H1 (cell line): ENCODE results near the gene ZMIZ1. TPM values are rescaled to one million over a fixed set of nuclear protein-coding genes. Genes with fewer than 3 reads are reported as not detected.

Experiments used
- CTCF ChIA-PET: fragments of 300-600 bp; sonication (Branson Sonifier 250); formaldehyde crosslinking; loops from one replicate; lab custom pipeline; 2021; ENCODE audit not compliant: partially characterized antibody; lab: Charles Lee
- POLR2A ChIA-PET: fragments of 300-600 bp; sonication (Branson Sonifier 250); formaldehyde crosslinking; loops from one replicate; lab custom pipeline; 2021; ENCODE audit warnings: inconsistent platforms; ENCODE audit not compliant: partially characterized antibody; lab: Charles Lee
- DNase-seq, 2 experiments: peaks; one replicate each; pipeline versions ENCODE4 v3.0.0 to v3.0.0-alpha.2; 2010 to 2022; ENCODE audit warnings: low spot score in 2 of 2, low read depth in 1 of 2, mixed read lengths in 1 of 2
- FAIRE-seq: peaks from 2 replicates; lab custom pipeline; 2011; peaks lifted over from hg19 to GRCh38; lab: Jason Lieb, UNC
- H2AFZ ChIP-seq: 2 replicates; pipeline ENCODE4 v1.8.1; 2012; ENCODE audit warnings: low read length, inconsistent platforms
- H2AK5ac ChIP-seq: 2 replicates; pipeline ENCODE4 v1.6.1; 2013; ENCODE audit warnings: low read depth, low read length
- H2BK120ac ChIP-seq: replicated peaks from 2 replicates; pipeline ENCODE3; 2013; ENCODE audit warnings: low read depth, low read length, inconsistent platforms
- H2BK12ac ChIP-seq: 2 replicates; pipeline ENCODE4 v1.6.1; 2013; ENCODE audit warnings: low read depth, low read length
- H2BK15ac ChIP-seq: 2 replicates; pipeline ENCODE4 v1.6.1; 2013; ENCODE audit warnings: low read length
- H2BK20ac ChIP-seq: 2 replicates; pipeline ENCODE4 v1.6.1; 2013; ENCODE audit warnings: low read length
- H2BK5ac ChIP-seq: 2 replicates; pipeline ENCODE4 v1.6.1; 2013; ENCODE audit warnings: low read depth, low read length
- H3K14ac ChIP-seq: 2 replicates; pipeline ENCODE4 v1.6.1; 2013; ENCODE audit warnings: inconsistent platforms; ENCODE audit not compliant: insufficient read length
- H3K18ac ChIP-seq: 2 replicates; pipeline ENCODE4 v1.6.1; 2013; ENCODE audit warnings: low read length; ENCODE audit errors: extremely low read depth
- H3K23ac ChIP-seq: 2 replicates; pipeline ENCODE4 v1.6.1; 2013; ENCODE audit warnings: inconsistent platforms; ENCODE audit not compliant: insufficient read length
- H3K23me2 ChIP-seq: 2 replicates; pipeline ENCODE4 v1.6.1; 2013; ENCODE audit warnings: low read depth, low read length
- H3K27ac ChIP-seq: 2 replicates; pipeline ENCODE4 v1.6.1; 2011; ENCODE audit warnings: low read depth, low read length, inconsistent platforms
- H3K27me3 ChIP-seq, 4 experiments: replicated peaks in 1 of 4; 1 replicate in 1 of 4; 2 replicates in 3 of 4; pipeline versions ENCODE4 v1.6.1 to v1.8.1; 2011 to 2013; ENCODE audit warnings: low read length in 3 of 4, mild to moderate bottlenecking in 3 of 4, inconsistent platforms in 2 of 4, mixed read lengths in 2 of 4, moderate library complexity in 1 of 4; ENCODE audit not compliant: control insufficient read depth in 3 of 4, insufficient read depth in 3 of 4; ENCODE audit errors: extremely low read depth in 1 of 4
- H3K36me3 ChIP-seq, 4 experiments: 2 replicates each; pipeline versions ENCODE4 v1.6.1 to v1.8.1; 2011 to 2013; ENCODE audit warnings: mild to moderate bottlenecking in 4 of 4, low read length in 3 of 4, moderate library complexity in 2 of 4, control low read depth in 1 of 4, inconsistent platforms in 1 of 4; ENCODE audit not compliant: insufficient read depth in 4 of 4, control insufficient read depth in 2 of 4
- H3K4ac ChIP-seq: replicated peaks from 2 replicates; pipeline ENCODE3; 2013; ENCODE audit warnings: low read length, low read depth, mixed read lengths, inconsistent platforms; ENCODE audit not compliant: insufficient read length
- H3K4me1 ChIP-seq, 4 experiments: replicated peaks in 1 of 4; 1 replicate in 1 of 4; 2 replicates in 3 of 4; pipeline versions ENCODE4 v1.6.1 to v1.8.1; 2011 to 2013; ENCODE audit warnings: low read length in 3 of 4, inconsistent platforms in 2 of 4, mixed read lengths in 1 of 4; ENCODE audit not compliant: insufficient read depth in 4 of 4, control insufficient read depth in 3 of 4
- H3K4me2 ChIP-seq, 2 experiments: 2 replicates each; pipeline versions ENCODE4 v1.6.1 to v1.8.1; 2011 to 2013; ENCODE audit warnings: low read depth in 2 of 2, low read length in 2 of 2, control low read depth in 1 of 2, inconsistent platforms in 1 of 2, mild to moderate bottlenecking in 1 of 2; ENCODE audit not compliant: insufficient read depth in 1 of 2
- H3K4me3 ChIP-seq, 4 experiments: fragments of 200-600, 300-600 bp in 1 of 4; sonication (generic), shearing (Covaris generic), sonication (Bioruptor Twin) in 1 of 4; 2 replicates each; pipeline versions ENCODE4 v1.5.1 to v1.8.1; 2011 to 2016; ENCODE audit warnings: low read length in 4 of 4, low read depth in 3 of 4, control low read depth in 2 of 4, inconsistent platforms in 2 of 4, mild to moderate bottlenecking in 2 of 4, mixed read lengths in 1 of 4, moderate library complexity in 1 of 4; ENCODE audit not compliant: insufficient read depth in 2 of 4; ENCODE audit errors: extremely low read depth in 1 of 4
- H3K56ac ChIP-seq: replicated peaks from 2 replicates; pipeline ENCODE3; 2013; ENCODE audit warnings: low read depth, mild to moderate bottlenecking, mixed read lengths, low read length, inconsistent platforms; ENCODE audit not compliant: insufficient read length
- H3K79me1 ChIP-seq: 2 replicates; pipeline ENCODE4 v1.6.1; 2013; ENCODE audit warnings: low read depth, low read length, control low read depth
- H3K79me2 ChIP-seq, 2 experiments: 2 replicates each; pipeline versions ENCODE4 v1.6.1 to v1.8.1; 2012 to 2013; ENCODE audit warnings: low read length in 2 of 2, mild to moderate bottlenecking in 2 of 2, inconsistent platforms in 1 of 2; ENCODE audit not compliant: insufficient read depth in 2 of 2, control insufficient read depth in 1 of 2
- H3K9ac ChIP-seq, 4 experiments: replicated peaks in 1 of 4; 1 replicate in 1 of 4; 2 replicates in 3 of 4; pipeline versions ENCODE4 v1.6.1 to v1.8.1; 2011 to 2013; ENCODE audit warnings: low read depth in 3 of 4, low read length in 3 of 4, control low read depth in 2 of 4, mild to moderate bottlenecking in 2 of 4, moderate library complexity in 2 of 4, inconsistent platforms in 1 of 4; ENCODE audit errors: extremely low read depth in 1 of 4
- H3K9me3 ChIP-seq, 2 experiments: 2 replicates each; pipeline versions ENCODE4 v1.6.1 to v1.8.1; 2012 to 2013; ENCODE audit warnings: mild to moderate bottlenecking in 2 of 2, moderate library complexity in 2 of 2, control low read depth in 1 of 2, inconsistent platforms in 1 of 2, low read depth in 1 of 2, low read length in 1 of 2, mixed read lengths in 1 of 2; ENCODE audit not compliant: insufficient read depth in 2 of 2
- H4K20me1 ChIP-seq, 2 experiments: replicated peaks in 1 of 2; 2 replicates each; pipeline versions ENCODE3 to v1.8.1; 2011 to 2013; ENCODE audit warnings: inconsistent platforms in 2 of 2, low read length in 2 of 2, mild to moderate bottlenecking in 1 of 2; ENCODE audit not compliant: insufficient read depth in 2 of 2, control insufficient read depth in 1 of 2
- H4K5ac ChIP-seq: 2 replicates; pipeline ENCODE4 v1.6.1; 2013; ENCODE audit warnings: low read length, low read depth, mixed read lengths, inconsistent platforms; ENCODE audit not compliant: insufficient read length
- H4K8ac ChIP-seq: 2 replicates; pipeline ENCODE4 v1.8.0; 2013; ENCODE audit warnings: mild to moderate bottlenecking, moderate library complexity, low read length, inconsistent platforms; ENCODE audit not compliant: insufficient read depth; ENCODE audit errors: extremely low read depth
- H4K91ac ChIP-seq: replicated peaks from 2 replicates; pipeline ENCODE3; 2013; ENCODE audit warnings: low read length, mixed read lengths, inconsistent platforms; ENCODE audit not compliant: insufficient read length
- ATF2 ChIP-seq: IDR thresholded peaks from 2 replicates; pipeline ENCODE4 v1.6.1; 2012; ENCODE audit warnings: low read length, inconsistent platforms
- ATF3 ChIP-seq: IDR thresholded peaks from 2 replicates; pipeline ENCODE4 v1.6.1; 2011; ENCODE audit warnings: low read depth, mild to moderate bottlenecking, low read length; ENCODE audit not compliant: insufficient read depth
- BRCA1 ChIP-seq: IDR thresholded peaks from 2 replicates; pipeline ENCODE4 v1.6.1; 2012; ENCODE audit warnings: low read depth, low read length, improper control_type of control experiment
- EGR1 ChIP-seq: IDR thresholded peaks from 2 replicates; pipeline ENCODE4 v1.6.1; 2011; ENCODE audit warnings: low read depth, low read length, borderline replicate concordance
- NANOG ChIP-seq: IDR thresholded peaks from 2 replicates; pipeline ENCODE4 v1.6.1; 2011; ENCODE audit warnings: low read length, low read depth, mild to moderate bottlenecking, inconsistent platforms; ENCODE audit not compliant: insufficient read depth, poor library complexity, severe bottlenecking
- RFX5 ChIP-seq: IDR thresholded peaks from 2 replicates; pipeline ENCODE4 v1.6.1; 2011; ENCODE audit warnings: low read depth, low read length, improper control_type of control experiment, borderline replicate concordance
- SAP30 ChIP-seq: fragments of 300-600 bp; sonication (generic); IDR thresholded peaks from 2 replicates; pipeline ENCODE4 v1.7.1; 2012; ENCODE audit warnings: low read length, moderate library complexity, mild to moderate bottlenecking, inconsistent platforms; ENCODE audit not compliant: insufficient read depth, insufficient replicate concordance
- SIRT6 ChIP-seq: IDR thresholded peaks from one replicate; pipeline ENCODE4 v1.7.1; 2012; ENCODE audit warnings: low read length, inconsistent platforms
- SIX5 ChIP-seq: IDR thresholded peaks from 2 replicates; pipeline ENCODE4 v1.6.1; 2011; ENCODE audit warnings: mild to moderate bottlenecking, low read depth, low read length
- SP4 ChIP-seq: IDR thresholded peaks from 2 replicates; pipeline ENCODE4 v1.6.1; 2012; ENCODE audit warnings: low read length, inconsistent platforms
- TAF1 ChIP-seq: IDR thresholded peaks from 2 replicates; pipeline ENCODE4 v1.6.1; 2011; ENCODE audit warnings: mild to moderate bottlenecking, low read depth, low read length
- TBP ChIP-seq: IDR thresholded peaks from 2 replicates; pipeline ENCODE4 v1.6.1; 2011; ENCODE audit warnings: low read depth, low read length, improper control_type of control experiment
- WGBS, 2 experiments: shearing (Covaris generic) in 1 of 2; methylation state at CpG; one replicate each; pipeline versions ENCODE4 v1.1.6 to v1.1.7; 2013 to 2015; ENCODE audit warnings: low lambda C conversion rate in 2 of 2, mixed read lengths in 2 of 2, inconsistent platforms in 1 of 2, low coverage in 1 of 2, missing lambda C conversion rate in 1 of 2; ENCODE audit not compliant: insufficient replicate concordance in 2 of 2, insufficient coverage in 1 of 2, insufficient read length in 1 of 2; ENCODE audit errors: extremely low coverage in 1 of 2, missing lambda C conversion rate in 1 of 2; 5-methylcytosine and 5-hydroxymethylcytosine counted together
- polyA plus RNA-seq, 7 experiments: library from polyadenylated mRNA; depleted of rRNA in 3 of 7; stranded (reverse) in 5 of 7; unstranded in 2 of 7; fragments of >200 nt in 5 of 7; fragments of 200-250 nt in 2 of 7; gene quantifications; 1 replicate in 5 of 7; 2 replicates in 1 of 7; 4 replicates in 1 of 7; pipeline versions ENCODE4 v1.2.1 to v1.2.3, GENCODE V29; 2011 to 2013; ENCODE audit warnings: missing spikeins in 2 of 7, mixed read lengths in 2 of 7
- total RNA-seq: library from RNA; stranded (reverse); fragmentation: NEBNext Ultra II Directional; extraction: Animal tissue kit (Norgen Biotek cat#: 25700); gene quantifications from 2 replicates; pipeline ENCODE4 v1.2.1, GENCODE V29; 2021

The ZMIZ1 gene
- total and polyA plus RNA-seq, 2 of the 8 experiments (the other 6 are each of a cell fraction or from before 2014, with no cell fraction given): 8.1 to 28.0 TPM

GRCh38 chr10:79046326-79046725 lies 22.4 kb upstream of the ZMIZ1 start:
- POLR2A ChIA-PET: interaction anchor here (1.0 kb wide), 1 partner anchor 7 kb away, joined by 4 read pairs; no protein-coding TSS in a partner anchor
- 0 out of 2 replicates have a peak overlapping the region, but pooled peaks have one; percentile 72 for H2BK15ac ChIP-seq
- H3K23ac ChIP-seq: no peak overlapping the region
- H3K23me2 ChIP-seq: no peaks in the 10 kb centered on the region
- no peaks in the 10 kb centered on the region for H3K79me2 ChIP-seq
- no peaks in the 10 kb centered on the region for H3K9me3 ChIP-seq
- no peak overlapping the region for H2BK20ac ChIP-seq
- WGBS, 2 experiments: 93% methylated on average over 9 of the region's 9 CpGs; no CpG with 5 or more reads in 1 of the 2 experiments
- H2BK12ac ChIP-seq: no peak overlapping the region
- H2AK5ac ChIP-seq: no peak overlapping the region
- H3K27ac ChIP-seq: no peak overlapping the region
- peaks cover 0 to 3% of the 10 kb centered on the region in 2 experiments for H4K20me1 ChIP-seq
- H3K4me1 ChIP-seq: peaks cover 1 to 9% (median 4%) of the 10 kb centered on the region in 4 experiments; a peak in 5 of 7 replicates
- H3K56ac ChIP-seq: no peak overlapping the region
- no peaks in the 10 kb centered on the region for H3K36me3 ChIP-seq
- H3K14ac ChIP-seq: no peak overlapping the region
- no peaks in the 10 kb centered on the region for H3K27me3 ChIP-seq
- no peak overlapping the region for H4K91ac ChIP-seq
- DNase-seq (no peak), FAIRE-seq (no peak)
- no peak overlapping the region for H2BK120ac ChIP-seq
- H3K18ac ChIP-seq: no peak overlapping the region
- H4K8ac ChIP-seq: no peak overlapping the region
- H2BK5ac ChIP-seq: no peak overlapping the region
- H3K4me2 ChIP-seq: no peak overlapping the region
- no peak overlapping the region for H3K4me3 ChIP-seq
- no peak overlapping the region for H3K4ac ChIP-seq
- H2AFZ ChIP-seq: no peak overlapping the region
- no peak overlapping the region for H4K5ac ChIP-seq
- CTCF ChIA-PET: interaction anchor here (1.3 to 3.0 kb wide), 2 partner anchors 23 to 150 kb away, joined by 3 to 10 read pairs; no protein-coding TSS in a partner anchor
- H3K79me1 ChIP-seq: no peaks in the 10 kb centered on the region
- no peak overlapping the region for H3K9ac ChIP-seq
- no peak for TF ChIP-seq TAF1
- TF ChIP-seq NANOG: no peak
- no peak for TF ChIP-seq SAP30
- TF ChIP-seq EGR1: no peak
- no peak for TF ChIP-seq RFX5
- TF ChIP-seq SIX5: no peak
- no peak for TF ChIP-seq SIRT6
- TF ChIP-seq TBP: no peak
- no peak for TF ChIP-seq BRCA1
- TF ChIP-seq ATF3: no peak
- no peak for TF ChIP-seq ATF2
- no peak for TF ChIP-seq SP4
